Measurements from ENCODE around the gene SLC5A2.
"Not testable (repeated sequence)": the region's sequence is repeated elsewhere in the genome, so short reads cannot be mapped to it uniquely, and the experiment has no call there.

SLC5A2 gene

DNA sequence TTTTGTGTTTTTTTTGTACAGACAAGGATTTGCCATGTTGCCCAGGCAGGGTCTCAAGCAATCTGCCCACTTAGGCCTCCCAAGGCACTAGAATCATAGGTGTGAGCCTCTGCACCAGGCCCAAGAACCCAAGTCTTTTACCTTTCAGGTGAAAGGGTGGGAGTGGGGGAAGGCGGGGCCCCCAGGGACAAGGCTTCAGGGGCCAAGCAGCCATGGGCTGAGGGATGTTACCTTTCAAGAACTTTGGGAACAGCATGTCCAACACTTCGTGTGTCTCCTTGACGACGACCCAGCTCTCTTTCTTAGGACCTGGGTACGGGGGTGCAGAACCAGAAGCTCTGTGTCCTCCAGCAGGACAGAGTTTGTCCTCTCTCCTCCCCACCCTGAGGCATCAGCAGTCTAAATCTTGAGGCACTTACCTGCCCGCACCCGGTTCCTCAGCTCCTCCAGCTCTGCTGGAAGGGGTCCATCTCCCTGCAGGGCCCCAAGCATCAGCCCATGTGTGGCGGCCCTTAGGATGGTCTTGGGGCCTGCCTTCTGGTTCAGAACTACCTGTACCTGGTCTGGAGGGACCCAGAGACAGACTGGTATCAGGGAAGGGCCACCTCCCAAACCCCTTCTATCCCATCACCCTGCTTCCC, 9.0 kb downstream of the SLC5A2 start:
- FAIRE-seq (no peak), DNase-seq (ENCODE audit: insufficient read length, low spot score) (no peak)

DNA sequence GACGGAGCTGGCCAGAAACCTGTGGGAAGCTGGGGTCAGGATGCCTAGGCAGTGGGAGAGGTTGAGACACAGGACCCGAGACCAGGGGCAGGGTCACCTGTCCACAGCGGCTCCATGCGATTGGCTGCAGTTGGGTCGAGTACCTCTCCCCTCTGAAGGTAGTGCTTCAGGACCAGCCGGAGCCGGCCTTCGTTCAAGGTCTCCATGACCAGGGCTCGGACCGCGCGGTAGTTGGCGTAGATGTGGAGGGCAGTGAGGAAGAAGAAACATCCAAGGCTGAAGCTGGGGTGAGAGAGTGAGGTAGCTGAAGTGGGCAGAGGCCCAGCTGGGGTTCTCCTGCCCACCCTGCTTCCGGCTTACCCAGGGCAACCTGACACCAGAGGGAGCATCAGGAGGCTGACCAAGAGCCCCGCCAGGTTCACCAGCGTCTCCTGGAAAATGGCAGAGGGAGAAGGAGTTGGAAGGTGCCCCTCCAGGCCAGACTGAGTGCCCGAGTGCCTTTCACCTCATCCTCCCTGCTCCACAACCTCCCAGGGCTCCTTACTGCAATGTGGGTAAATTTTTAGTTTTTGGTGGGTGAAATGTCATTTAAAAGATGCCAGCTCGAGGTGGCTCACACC, 10.7 kb downstream of the SLC5A2 start:
- FAIRE-seq, result no peak

DNA sequence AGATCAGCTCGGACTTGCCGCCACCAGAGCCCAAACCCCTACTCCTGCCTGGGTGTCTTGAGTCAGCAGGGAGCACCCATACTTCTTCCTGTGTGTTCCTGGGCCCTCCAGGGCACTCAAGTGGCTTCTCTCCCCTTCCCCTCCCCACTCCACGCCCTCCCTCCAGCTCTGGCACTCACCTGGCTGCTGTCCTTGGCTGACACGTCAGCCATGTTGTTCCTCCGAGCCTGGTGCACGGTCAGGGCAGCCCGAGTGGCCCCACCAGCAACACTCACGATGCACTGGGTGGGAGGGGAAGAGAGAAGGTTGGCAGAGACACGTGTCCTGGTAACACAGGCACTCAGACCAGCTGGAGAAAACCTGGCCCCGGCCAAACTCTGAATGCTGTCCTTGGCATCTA, 13.7 kb downstream of the SLC5A2 start:
- FAIRE-seq (no peak), DNase-seq (ENCODE audit: insufficient read length, low spot score) (no peak)

More for the DNA sequence above, 10.7 kb downstream of the SLC5A2 start:
- no peak for DNase-seq (ENCODE audit: insufficient read length, low spot score)

DNA sequence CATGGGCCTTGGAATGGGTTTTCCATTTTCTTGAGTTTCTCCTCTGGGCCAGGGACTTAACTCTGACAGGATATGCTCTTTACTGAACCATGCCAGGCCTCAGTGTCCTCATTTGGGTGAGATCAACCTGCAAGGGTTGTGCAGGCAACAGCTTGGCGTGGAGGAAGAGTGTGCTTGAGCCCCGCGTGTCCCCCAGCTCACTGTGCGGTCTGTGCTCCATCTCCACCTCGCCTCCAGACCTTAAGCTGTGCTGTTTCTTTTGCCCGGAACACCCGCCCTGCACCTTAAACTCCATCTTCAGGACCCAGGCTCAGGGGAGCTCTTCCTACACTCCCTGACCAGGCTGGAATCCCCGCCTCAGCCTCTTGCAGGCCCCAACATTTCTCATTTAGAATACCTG, 15.6 kb downstream of the SLC5A2 start:
- DNase-seq (ENCODE audit: insufficient read length, low spot score) (no peak), FAIRE-seq (no peak)

DNA sequence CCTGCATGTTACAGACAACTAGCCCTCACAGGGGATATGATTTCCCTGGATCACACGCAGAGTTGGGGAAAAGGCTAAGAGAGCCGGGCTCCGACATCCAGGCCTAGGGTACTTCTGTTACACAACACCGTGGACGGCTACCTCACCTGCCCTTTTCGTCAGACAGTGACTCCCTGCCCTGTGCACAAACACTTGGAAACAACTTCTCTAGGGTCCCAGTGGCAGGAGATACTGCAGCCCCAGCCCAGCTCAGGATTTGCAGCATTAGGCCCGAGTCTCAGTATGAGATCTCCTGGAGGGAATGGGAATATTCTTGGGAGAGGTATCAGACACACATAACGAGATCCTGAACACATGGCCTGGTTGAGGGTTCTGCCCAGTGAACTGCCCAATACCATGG, 17.0 kb downstream of the SLC5A2 start:
- DNase-seq (ENCODE audit: insufficient read length, low spot score), result no peak
- FAIRE-seq, result no peak

DNA sequence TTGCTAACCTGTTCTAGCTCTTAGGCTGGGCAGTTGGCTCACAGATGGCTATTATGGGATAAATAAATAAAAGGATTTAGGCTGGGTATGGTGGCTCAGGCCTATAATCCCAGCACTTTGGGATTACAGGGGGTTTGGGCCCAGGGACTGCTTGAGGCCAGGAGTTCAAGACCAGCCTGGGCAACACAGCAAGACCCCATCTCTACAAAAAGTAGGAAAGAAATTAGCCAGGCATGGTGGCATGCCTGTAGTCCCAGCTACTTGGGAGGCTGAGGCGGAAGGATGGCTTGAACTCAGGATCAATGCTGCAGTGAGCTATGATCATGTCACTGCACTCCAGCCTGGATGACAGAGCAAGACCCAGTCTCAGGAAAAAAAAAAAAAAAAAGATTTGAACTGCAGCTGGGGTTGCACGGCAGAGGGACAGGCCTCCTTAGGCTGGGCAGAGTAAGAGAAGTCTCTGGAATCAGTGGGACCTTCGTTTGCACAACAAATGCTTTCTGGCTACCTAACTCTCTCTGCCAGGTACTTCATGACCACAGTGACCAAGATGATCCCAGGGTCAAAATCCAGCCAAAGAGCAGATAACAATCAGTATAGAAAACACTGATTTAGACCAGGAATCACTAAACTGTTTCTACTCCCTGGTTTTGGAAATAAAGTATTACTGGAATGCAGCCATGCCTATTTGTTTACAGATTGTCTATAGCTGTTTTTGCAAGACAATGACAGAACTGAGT, 18.5 kb downstream of the SLC5A2 start:
- DNase-seq (ENCODE audit: insufficient read length, low spot score) (no peak), FAIRE-seq (no peak)

DNA sequence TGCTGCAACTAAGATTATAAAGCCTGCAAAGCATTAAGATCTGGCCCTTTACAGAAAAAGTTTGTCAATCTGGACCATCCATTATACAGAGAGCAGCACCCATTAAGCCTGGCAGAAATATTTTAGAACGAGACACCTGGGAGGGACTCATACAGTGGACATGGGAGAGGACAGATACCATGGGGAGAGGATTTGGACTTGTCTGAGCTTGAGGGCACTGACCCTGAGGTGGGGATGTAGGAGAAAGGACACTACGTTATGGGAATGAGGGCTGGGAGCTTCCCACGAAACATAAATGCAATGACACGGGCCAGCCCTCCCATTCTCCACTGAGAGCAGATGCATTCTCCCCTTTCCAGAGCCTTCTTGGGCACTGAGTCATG, 19.0 kb downstream of the SLC5A2 start:
- FAIRE-seq (no peak), DNase-seq (ENCODE audit: insufficient read length, low spot score) (no peak)

DNA sequence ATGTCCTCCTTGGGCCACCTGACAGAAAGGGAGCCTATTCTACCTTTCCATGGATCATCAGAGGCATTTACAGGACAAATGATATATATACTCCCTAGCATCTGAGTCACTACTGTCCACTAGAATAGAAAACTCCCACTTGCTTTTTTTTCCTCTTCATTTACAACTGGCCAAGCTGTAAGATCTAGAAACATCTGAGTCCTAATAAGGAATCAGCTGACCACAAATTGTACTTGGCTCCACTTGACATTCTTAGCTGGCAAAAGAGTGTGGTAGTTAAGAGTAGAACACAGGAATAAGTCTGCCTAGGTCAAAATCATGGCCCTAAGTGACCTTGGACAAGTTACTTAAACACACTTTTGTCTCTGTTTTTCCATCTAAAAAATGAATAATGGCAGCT, 20.1 kb downstream of the SLC5A2 start:
- no peak for DNase-seq (ENCODE audit: insufficient read length, low spot score)
- FAIRE-seq, result no peak

DNA sequence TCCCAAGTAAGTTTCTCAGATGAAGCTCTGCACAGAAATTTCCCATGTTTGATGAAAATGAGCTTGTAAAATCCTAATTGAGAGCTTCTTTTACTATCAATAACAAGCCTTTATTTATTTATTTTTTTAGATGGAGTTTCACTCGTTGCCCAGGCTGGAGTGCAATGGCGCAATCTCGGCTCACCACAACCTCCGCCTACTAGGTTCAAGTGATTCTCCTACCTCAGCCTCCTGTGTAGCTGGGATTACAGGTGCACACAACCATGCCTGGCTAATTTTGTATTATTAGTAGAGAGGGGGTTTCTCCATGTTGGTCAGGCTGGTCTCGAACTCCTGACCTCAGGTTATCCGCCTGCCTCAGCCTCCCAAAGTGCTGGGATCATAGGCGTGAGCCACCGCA, 20.6 kb downstream of the SLC5A2 start:
- FAIRE-seq; DNase-seq (ENCODE audit: insufficient read length, low spot score): not testable (repeated sequence)

DNA sequence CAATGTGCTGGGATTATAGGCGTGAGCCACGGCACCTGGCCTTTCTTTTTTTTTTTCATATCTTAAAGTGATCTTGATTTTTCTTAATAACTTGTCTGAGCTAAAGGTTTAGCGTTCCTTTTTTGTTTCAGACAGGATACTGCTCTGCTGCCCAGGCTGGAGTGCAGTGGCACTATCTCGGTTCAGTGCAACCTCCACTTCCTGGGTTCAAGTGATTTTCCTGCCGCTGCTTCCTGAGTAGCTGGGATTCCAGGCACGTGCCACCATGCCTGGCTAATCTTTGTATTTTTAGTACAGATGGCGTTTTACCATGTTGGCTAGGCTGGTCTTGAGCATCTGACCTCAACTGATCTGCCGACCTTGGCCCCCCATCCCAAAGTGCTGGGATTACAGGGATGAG, 21.2 kb downstream of the SLC5A2 start:
- no peak for FAIRE-seq

DNA sequence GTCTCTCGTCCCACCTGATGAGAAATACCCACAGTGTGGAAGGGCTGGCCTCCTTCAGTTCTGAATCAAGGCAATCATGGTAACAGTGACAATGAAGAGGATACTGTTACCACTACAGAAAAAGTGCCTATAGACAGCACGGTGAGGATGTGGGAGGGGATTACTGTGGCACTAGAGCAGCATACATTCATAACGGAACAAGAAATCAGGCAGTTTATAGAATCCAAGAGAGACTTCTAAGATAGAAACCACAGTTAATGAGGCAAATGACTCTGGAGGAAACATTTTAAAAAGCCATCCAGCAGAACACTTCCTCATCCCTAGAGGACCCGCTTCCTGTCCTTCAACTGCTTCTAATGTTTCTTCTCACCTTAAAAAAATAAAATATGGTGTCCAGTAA, 22.6 kb downstream of the SLC5A2 start:
- DNase-seq (ENCODE audit: insufficient read length, low spot score) (no peak), FAIRE-seq (no peak)

More for the DNA sequence above, 21.2 kb downstream of the SLC5A2 start:
- DNase-seq (ENCODE audit: insufficient read length, low spot score), result no peak

DNA sequence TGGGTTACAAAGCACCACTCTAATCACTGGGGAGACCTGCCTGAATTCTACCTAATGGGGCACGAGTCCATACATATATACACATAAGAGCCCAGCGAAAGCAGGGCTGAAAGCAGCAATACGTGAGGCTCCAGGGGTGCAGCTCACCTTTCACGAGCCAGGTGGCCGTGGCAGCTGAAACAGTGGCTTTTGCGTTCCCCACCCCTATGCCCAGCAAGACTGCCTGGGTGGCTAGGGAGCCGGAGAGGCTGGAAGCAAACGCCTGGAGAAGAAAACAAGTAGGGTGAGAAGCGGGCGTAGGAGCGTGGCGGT, 24.6 kb downstream of the SLC5A2 start:
- DNase-seq (ENCODE audit: insufficient read length, low spot score) (no peak), FAIRE-seq (no peak)

DNA sequence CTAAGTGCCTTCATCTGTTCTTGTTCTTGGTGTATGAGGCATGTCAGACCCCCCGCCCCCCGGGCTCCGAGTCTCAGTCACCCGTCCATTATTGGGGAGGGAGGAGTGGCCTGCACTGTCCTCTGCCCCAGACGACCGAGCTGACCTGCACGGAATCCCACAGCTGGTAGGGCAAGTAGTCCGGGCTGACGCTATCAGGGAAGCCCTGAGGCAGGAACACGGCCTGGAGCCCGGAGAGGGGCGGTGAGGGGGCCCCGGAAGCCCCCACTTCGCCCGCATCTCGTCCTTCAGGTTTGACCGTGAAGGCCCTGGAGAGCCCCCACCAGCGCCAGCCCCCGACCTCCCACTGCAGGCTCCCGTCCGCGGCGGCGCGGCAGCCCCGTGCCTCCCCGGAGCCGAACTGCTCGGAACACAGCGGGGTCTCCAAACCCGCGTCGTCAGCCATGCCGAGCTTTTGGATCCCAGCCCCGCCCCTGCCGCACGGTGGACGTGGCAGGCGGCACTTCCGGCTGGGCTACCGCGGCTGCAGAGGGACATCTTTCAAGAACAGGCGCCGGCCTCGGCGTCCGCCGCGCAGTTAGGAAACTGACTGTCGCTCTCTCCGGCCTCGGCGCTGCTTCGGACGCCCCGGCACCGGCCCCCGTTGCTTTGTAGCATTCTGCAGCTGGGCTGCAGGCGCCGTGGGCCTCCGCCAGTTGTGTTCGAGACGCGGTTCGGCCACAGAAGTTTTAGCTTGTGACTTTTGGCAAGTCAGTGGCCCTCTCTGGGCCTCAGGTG, 25.2 kb downstream of the SLC5A2 start, which contains the start of gene RUSF1:
Gene RUSF1 (minus strand): TSS at position 463 of the 777 bp plus-strand sequence. CDS start 18 bp downstream, at position 445.
- DNase-seq (ENCODE audit: insufficient read length, low spot score) (peak; percentile 83), FAIRE-seq (peak; percentile 47)

DNA sequence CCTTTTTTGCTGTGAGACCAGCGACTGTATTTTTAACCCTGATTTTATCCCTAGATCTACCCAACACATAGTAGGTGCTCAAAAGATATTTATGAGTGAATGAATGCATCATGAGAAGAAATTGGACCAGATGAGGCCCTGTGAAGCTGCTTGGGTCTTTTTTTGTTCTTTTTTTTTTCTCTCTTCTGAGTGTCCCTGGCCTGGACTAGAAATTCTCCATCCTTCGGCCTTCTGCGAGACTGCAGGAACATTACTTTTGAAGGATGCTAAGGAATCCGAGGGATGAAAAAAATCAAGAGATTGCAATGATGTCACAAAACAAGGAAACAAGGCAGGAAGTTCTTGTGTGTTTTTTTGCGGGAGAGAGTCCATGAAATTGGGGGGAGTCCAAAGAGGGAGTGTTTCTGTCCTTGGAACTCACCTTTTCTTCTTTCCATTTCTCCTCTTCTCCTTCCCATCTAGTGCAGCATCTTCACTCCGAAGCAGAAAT, 25.8 kb downstream of the SLC5A2 start:
- no peak for DNase-seq (ENCODE audit: insufficient read length, low spot score)
- FAIRE-seq, result peak; percentile 61

DNA sequence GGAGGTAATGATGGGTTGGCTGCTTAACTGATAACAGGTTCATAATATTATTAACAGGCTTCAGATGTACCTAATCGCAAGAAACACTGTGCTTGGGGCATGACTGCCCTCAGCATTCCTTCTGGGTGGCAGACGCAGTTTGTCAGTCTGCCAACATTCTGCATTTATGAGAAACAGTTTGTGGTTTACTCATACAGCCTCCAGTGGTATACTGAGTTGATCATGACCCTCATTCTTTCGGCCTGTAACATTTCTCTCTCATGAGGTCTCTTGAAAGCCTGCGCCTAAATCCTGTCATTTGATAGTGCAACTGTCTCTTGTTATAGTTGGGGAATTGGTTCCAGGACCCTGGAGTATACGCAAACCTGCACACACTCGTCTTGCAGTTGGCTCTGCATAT, 30.2 kb downstream of the SLC5A2 start:
- FAIRE-seq (no peak), DNase-seq (ENCODE audit: insufficient read length, low spot score) (no peak)

DNA sequence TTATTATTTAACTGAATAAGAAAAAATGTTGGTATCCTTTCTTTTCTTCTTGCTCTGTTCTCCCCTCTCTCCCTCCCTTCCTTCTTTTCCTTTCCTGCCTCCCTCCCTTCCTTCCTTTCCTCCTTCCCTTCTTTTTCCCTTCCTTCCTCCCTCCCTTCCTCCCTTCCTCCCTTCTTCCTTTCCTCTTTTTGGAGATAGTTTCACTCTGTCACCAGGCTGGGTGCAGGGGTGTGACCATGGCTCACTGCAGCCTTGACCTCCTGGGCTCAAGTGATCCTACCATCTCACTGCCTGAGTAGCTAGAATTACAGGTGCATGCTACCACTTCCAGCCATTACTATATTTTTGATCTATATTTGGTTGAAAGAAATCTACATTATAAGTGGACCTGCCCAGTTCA, 31.0 kb downstream of the SLC5A2 start:
- no peak for DNase-seq (ENCODE audit: insufficient read length, low spot score)
- no peak for FAIRE-seq

DNA sequence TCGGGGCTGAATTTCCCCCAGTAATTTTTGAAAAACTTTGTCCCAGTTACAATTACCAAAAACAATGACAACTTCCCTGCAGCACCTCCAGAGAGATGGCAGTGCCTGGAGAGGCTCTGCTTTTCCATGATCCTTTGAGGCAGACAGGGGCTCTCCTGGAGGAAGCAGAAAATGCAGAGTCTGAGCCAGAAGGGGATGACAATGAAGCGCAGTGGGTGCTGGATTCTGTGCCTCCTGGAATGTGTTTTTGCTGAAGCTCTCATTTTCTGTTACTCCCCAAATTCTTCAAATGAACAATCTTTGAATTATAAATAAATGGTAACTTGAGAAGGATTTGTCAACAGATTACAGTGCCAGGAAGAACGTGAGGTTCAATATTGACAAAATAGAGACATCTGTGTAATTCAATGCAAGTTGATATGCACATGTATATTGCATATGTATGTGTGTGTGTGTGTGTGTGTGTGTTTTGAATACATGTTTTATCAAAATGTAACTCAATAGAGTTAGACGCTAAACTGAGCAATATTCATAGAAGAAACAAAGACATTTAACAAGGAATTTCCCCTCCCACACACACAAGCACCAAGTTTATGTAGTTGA, 35.0 kb downstream of the SLC5A2 start:
- FAIRE-seq (no peak), DNase-seq (ENCODE audit: insufficient read length, low spot score) (no peak)

DNA sequence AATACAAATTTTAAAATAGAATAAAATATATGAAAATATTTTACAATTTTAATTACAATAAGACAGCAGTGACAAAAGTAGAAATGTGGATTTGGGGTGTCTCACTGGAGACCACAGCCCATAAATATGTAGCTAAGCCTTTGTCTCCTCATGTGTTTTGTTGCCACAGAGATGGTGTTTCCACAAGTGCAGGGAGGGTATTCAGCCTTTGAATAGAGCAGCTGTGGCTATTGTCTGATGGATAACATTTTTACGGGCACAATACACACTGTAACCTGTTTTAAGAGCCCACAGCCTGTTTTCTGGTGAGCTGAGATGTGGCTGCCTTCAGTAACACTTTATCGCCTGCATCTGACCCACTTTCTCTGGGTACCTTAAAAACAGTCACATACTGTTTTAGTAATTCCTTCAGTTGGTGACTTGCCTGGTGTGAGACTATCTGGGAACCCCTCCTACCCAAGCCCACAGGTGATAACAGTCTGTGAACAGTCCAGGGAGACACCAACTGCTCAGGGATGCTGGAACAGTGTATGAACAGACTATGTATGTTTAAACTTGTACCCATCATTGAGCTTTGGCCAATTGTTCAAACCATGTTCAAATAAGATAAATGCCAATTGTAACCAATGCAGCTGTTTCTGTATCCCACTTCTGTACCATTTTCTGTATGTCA, 37.0 kb downstream of the SLC5A2 start:
- DNase-seq (ENCODE audit: insufficient read length, low spot score), result no peak
- FAIRE-seq, result no peak

DNA sequence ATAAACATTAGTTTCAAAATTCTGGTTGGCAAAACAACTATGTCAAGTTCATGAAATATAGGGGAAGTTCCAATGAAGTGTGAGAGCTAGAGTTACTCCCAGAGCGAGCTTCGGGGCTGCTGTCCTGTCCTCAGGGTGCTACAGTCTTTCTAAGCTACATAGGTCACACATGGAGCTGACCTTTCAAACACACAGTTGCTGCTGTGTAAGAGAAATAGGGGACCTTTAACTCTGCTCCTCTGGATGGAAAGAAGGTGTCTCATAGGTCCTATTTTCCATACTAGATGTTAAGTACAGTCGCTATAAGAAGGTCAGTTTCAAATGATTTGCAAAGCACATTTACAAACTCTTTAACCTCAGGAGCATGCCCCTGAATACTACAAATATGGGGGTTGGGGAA, 38.4 kb downstream of the SLC5A2 start:
- no peak for DNase-seq (ENCODE audit: insufficient read length, low spot score)
- no peak for FAIRE-seq

DNA sequence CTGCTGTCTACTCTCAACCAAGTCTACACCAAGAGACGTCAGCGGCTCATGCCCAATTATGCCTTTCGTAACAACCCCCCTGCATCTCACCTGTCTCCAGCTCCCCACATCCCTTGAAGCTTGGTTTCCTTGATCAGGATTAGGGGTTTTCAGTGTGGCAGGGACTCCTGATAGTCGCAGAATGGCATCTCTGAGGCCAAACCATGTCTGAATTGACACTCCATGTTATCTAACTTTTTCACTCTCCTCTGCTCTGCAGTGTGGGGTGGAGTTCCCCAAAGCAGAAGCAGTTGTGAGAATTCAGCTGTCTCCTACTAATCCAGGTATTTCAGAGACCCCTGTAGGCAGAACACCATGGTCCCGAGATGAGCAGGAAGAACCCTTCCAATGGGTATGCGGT, 39.1 kb downstream of the SLC5A2 start:
- FAIRE-seq (no peak), DNase-seq (ENCODE audit: insufficient read length, low spot score) (no peak)
